Activated CD8-positive, alpha-beta memory T cell treated with anti-CD3 and anti-CD28 coated beads, Interleukin-2, amount 50 U/mL, for 4 hours (primary cell): ENCODE measurements around the gene BMP8B.

Experiments
- DNase-seq: peaks from one replicate; pipeline ENCODE4 v3.0.0-alpha.2; 2020

BMP8B gene

GRCh38 chr1:39755965-39756659 lies 32.6 kb downstream of the BMP8B start:
- DNase-seq: no peak

DNA sequence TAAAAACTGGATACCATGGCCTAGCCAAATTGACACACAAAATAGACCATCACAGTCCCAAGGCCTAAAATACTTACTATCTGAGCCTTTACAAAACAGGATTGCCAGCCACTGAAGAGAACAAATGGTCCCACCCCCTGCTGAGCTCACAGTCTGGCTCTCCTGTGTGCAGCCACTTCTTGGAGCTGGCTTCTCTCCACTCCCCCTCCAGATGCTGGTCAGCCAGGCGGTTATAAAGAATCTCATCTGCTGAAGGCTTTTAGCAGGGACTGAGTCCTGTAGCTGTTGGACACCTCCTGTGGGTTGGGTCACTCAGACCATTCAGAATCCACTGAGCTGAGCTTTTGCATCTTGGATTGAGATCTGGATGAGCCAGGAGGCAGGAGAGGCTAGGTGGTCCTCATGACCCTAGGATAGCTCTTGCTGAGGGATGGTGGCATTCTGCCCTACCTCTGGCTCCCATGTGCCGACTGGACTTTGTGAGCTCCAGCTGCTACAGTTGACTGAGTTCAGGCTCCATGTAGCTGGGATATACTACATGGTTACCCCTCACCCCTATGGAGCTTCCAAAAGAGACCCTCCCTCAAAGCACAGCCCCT lies 33.7 kb downstream of the BMP8B start:
- no peak for DNase-seq

GRCh38 chr1:39754026-39754570 lies 34.6 kb downstream of the BMP8B start:
- no peak for DNase-seq

DNA sequence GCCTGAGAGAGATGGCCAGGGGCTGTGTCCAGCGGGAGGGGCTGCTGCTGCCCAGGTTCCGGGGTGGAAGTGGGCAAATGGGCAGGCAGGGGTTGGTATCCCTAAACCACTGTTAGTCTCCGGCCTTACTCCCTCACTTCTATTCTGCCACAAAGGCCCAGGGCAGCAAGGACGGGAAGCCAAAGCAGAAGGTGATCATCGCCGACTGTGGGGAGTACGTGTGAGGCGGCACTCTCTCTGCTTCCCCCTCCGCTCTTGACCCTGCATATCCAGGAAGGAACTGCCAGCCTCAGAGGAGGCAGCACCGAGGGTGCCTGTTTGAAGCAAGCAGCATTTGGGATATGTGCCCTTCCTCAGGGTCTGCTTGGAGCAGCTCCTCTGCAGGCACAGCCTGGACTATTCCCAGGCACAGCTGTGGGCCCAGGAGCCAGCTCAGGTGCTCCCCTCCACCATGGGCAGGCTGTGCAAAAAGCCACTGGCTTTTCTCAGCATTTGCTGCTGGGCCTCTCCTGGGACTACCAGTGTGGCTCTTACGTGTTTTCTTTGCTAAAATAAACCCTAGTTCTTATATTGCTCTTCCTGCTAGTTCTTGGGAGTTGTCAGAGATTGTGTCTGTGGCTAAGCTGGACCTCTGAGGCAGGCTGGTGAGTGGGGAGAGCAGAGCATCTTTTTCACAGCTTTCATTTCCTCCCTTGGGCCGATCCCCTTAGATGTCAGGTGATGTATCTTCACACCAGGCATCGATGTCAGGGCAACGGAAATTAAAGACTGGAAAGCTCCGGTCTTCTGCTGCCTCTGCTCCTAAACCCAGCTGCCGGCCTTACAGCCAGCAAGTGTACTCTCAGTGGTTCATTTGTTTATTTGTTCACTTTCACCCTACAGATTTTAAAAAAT lies 35.3 kb downstream of the BMP8B start:
- DNase-seq: no peak

DNA sequence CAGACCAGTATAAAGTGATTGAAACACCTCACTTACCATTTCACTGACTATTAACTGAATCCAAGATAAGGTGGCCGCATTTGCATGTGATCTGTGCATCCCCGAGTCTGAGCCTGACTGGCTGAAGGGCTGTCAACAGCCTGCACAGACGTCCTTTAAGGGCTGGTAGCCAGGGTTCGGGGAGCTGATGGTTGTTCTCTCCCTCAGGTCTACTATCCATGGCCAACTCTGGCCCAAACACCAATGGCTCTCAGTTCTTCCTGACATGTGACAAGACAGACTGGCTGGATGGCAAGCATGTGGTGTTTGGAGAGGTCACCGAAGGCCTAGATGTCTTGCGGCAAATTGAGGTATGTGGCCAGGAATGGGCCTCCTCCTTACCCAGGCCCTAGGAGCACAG lies 36.0 kb downstream of the BMP8B start:
- DNase-seq: no peak

DNA sequence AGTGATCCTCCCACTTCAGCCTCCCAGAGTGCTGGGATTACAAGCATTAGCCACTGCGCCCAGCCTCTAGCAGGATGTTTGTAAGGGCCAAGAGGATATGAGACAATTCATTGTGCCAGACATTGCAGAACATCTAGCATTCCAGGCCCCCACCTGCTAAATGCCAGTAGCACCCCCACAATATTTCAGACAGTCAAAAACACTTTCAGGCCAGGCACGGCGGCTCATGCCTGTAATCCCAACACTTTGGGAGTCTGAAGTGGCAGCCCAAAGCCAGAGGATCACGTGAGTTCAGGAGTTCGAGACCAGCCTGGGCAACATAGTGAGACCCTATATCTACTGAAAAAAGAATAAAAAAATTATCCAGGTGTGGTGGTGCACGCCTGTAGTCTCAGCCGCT lies 37.1 kb downstream of the BMP8B start:
- no peak for DNase-seq

GRCh38 chr1:39745016-39745670 lies 43.5 kb downstream of the BMP8B start:
- no peak for DNase-seq

GRCh38 chr1:39738622-39739366 lies 49.9 kb downstream of the BMP8B start, which contains the start of gene PPIE:
TSS of gene PPIE (plus strand) at chr1:39738882. CDS start at chr1:39738901, 19 bp downstream.
- peak; percentile 95 for DNase-seq

- DNase-seq: no peak
These were observed 51.0 kb downstream of the BMP8B start for GRCh38 chr1:39737546-39738169.

- no peak for DNase-seq
These were observed 52.9 kb downstream of the BMP8B start for GRCh38 chr1:39735731-39736130.

GRCh38 chr1:39733161-39733560 lies 55.5 kb downstream of the BMP8B start:
- no peak for DNase-seq

DNA sequence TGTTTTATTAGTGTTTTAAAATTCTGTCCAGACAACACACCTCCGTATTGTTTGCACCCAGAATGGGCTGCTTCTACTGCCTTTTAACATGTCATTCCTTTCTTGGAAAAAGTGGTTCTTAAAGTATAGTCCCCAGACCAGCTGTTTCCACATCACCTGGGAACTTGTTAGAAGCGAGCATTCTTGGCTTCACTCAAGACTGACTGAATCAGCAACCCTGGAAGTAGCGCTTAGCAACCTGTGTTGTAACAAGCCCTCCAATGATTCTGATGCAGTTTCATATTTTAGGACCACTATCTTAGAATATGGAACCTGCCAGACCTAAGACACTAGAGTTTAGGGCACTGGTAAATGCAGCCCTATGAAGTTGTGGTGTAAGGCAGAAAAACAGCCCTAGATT lies 55.9 kb downstream of the BMP8B start:
- DNase-seq: no peak

DNA sequence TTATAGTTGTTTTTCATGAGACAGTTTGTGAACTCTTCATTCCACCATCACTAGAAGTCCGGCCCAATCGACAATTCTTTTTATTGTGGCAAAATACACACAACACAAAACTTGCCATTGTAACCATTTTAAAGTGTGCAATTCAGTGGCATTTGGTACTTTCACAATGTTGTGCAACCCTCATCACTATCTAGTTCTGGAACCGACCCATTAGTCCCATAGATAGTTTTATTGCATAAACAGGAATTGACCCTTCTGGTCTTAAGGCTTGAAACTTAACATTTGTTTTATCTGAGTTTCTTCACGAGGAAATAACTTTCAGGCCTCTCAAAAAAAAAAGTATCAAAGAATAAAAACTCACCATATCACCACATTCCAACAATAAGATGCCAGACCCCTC lies 58.8 kb downstream of the BMP8B start:
- no peak for DNase-seq

DNA sequence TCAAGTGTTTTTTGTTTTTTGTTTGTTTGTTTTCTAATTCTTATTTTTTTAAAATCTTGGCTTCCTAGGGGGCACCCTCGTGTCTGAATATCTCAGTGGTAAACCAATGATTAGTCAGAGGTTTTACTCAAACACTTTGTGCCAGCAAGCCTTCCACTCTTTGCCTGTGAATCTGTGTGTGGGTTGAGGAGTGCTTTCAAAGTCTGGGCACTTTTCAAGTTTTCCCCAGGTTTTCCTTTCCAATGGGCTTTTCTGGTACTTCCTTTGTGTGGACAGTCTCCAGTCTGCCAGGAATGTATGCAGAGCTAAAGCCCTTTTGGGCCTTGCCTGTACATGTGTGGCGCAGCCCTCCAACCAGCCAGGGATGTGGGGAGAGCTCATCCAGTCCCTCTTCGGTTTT lies 59.6 kb downstream of the BMP8B start:
- DNase-seq: no peak

- no peak for DNase-seq
These were observed 60.7 kb downstream of the BMP8B start for GRCh38 chr1:39727932-39728317.

DNA sequence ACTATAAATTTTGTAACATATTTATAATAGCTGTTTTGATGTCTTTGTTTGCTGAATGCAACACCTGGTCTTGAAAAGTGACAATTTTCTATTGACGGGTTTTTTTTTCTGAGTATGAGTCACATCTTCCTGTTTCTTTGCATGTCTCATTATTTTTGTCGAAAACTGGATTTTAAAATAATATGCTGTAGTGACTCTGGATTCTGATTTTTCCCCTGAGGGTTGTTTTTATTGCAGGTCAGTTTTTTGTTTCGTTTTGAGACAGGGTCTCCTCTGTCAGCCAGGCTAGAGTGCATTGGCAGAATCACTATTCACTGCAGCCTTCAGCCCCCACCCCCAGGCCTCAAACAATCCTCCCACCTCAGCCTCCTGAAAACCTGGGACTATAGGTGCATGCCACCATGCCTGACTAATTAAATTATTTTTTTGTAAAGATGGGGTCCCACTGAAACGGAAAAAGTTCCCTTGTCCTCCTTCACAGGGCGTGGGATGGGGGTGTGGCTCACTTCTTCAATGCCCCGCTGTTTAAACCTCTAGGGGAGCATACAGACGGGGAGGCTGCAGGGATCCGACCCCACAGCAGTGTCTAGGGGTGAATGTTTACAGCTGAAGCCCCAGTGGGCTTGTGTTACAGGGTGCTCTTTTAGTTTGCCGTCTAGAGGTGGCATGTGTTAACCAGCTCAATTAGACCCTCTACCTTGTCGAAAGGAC lies 61.3 kb downstream of the BMP8B start:
- no peak for DNase-seq

DNA sequence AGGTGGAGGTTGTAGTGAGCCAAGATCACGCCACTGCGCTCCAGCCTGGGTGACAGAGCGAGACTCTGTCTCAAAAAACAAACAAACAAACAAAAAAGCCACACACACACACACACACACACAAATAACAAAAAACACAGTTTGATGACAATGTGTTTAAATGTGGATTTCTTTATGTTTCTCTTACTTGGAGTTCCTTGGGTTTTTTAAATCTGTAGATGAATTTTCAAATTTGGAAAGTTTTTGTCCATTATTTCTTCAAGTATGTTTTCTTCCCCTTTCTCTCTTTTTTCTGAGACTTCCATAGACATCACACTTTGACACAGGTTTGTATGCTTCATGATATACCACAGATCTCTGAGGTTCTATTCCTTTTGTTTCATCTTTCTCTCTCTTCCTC lies 62.1 kb downstream of the BMP8B start:
- no peak for DNase-seq

GRCh38 chr1:39722495-39722894 lies 66.2 kb downstream of the BMP8B start:
- no peak for DNase-seq

GRCh38 chr1:39721664-39722063 lies 67.0 kb downstream of the BMP8B start:
- no peak for DNase-seq

DNA sequence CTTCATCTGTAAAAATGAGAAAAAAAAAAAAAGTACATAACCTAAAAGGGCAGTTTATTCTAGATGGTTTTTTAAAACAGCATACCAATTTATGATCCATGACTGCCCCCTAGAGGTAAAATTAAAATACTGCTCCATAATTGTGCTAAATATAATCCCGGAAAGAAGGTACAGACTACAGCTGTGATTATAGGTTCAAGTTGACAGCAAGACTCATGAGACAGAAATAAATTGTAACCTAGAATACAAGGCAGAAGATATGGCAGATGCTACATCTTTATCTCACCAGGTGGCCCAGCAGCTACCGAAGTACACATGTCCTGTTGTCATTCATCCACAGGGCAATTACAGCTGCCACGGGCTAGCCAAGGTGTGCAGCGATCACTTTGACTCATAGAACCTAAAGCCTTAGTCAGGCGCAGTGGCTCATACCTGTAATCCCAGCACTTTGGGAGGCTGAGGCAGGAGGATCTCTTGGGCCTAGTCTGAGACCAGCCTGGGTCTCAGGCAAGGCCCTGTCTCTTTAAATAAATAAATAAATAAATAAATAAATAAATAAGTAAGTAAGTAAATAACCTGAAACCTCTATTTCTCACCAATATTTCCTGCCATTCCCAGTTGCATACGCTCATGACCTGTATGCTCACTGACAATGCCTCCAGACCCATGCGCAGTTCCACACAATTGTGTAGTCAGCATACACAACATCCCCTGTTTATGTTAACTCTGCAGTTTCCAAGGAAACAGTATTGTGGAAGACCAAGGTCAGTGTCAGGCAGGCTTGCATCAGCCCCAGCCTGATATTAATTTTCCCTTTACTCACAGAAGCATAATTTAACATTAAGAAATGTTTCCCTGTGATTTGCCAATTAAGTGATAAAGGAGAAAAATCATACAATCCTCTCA lies 68.3 kb downstream of the BMP8B start:
- no peak for DNase-seq
